ENCODE data around the gene DAG1.

DNA sequence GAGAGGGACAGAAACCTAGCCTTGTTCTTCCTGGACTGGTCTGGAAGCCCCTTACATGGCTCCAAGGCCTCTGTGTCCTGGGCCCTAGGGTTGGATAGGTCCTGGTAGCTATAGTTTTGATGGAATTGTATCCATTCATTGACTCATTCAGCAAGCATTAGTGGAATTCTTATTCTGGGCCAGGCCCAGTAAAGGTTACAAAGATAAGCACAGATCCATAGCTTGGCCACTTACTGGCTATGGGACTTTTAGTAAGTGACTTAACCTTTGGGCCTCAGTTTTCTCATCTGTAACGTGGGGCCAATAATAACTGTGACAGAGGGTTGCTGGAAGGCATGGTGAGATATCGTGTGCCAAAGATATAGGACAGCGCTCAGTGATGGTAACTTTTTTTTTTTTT is 13.6 kb upstream of the DAG1 start:
- TF ChIP-seq POLR2AphosphoS5 (IDR thresholded peaks at IDR 0.05) (no peak), POLR2A (IDR thresholded peaks at IDR 0.05) (no peak)
- TF ChIP-seq, protein P1, sequence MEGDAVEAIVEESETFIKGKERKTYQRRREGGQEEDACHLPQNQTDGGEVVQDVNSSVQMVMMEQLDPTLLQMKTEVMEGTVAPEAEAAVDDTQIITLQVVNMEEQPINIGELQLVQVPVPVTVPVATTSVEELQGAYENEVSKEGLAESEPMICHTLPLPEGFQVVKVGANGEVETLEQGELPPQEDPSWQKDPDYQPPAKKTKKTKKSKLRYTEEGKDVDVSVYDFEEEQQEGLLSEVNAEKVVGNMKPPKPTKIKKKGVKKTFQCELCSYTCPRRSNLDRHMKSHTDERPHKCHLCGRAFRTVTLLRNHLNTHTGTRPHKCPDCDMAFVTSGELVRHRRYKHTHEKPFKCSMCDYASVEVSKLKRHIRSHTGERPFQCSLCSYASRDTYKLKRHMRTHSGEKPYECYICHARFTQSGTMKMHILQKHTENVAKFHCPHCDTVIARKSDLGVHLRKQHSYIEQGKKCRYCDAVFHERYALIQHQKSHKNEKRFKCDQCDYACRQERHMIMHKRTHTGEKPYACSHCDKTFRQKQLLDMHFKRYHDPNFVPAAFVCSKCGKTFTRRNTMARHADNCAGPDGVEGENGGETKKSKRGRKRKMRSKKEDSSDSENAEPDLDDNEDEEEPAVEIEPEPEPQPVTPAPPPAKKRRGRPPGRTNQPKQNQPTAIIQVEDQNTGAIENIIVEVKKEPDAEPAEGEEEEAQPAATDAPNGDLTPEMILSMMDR (IDR thresholded peaks at IDR 0.05) = no peak
